SK-N-SH (cell line): ENCODE results near the gene KCNK4. TPM values are rescaled to one million over a fixed set of nuclear protein-coding genes. Genes with fewer than 3 reads are reported as not detected.

ENCODE experiments used
- CTCF ChIA-PET: fragments of 300-600, 350-600 bp; formaldehyde crosslinking; extraction: SDS; loops from one replicate; lab custom pipeline; 2021; lab: Yijun Ruan, JAX
- POLR2A ChIA-PET: fragments of 350-600 bp; sonication (Branson Sonifier 250); formaldehyde crosslinking; extraction: SDS; loops from one replicate; lab custom pipeline; 2020; ENCODE audit warnings: antibody characterized with exemption, inconsistent platforms; lab: Yijun Ruan, JAX
- DNase-seq: peaks from one replicate; pipeline ENCODE4 v3.0.0; 2012
- H2AFZ ChIP-seq: fragments of 200-600 bp; sonication (generic); 2 replicates; pipeline ENCODE4 v1.8.1; 2016; ENCODE audit warnings: antibody characterized with exemption, mild to moderate bottlenecking, low read depth
- H3F3A ChIP-seq: fragments of 200-600 bp; sonication (generic); replicated peaks from 2 replicates; pipeline ENCODE3; 2016; ENCODE audit warnings: antibody characterized with exemption, mild to moderate bottlenecking; ENCODE audit not compliant: insufficient read depth
- H3K27ac ChIP-seq, 2 experiments: fragments of 200-500 bp in 1 of 2; fragments of 200-600 bp in 1 of 2; sonication (Bioruptor generic) in 1 of 2; sonication (generic), shearing (Covaris generic) in 1 of 2; 2 replicates each; pipeline versions ENCODE4 v1.5.1 to v1.6.1; 2014 to 2016; ENCODE audit warnings: low read depth in 2 of 2, inconsistent platforms in 1 of 2, low read length in 1 of 2, mild to moderate bottlenecking in 1 of 2, mixed read lengths in 1 of 2
- H3K27me3 ChIP-seq: fragments of 200-600 bp; sonication (generic), shearing (Covaris generic); 2 replicates; pipeline ENCODE4 v1.6.1; 2016; ENCODE audit warnings: mixed run types; ENCODE audit not compliant: insufficient read depth
- H3K36me3 ChIP-seq, 2 experiments: fragments of 200-500 bp in 1 of 2; fragments of 200-600 bp in 1 of 2; sonication (Bioruptor generic) in 1 of 2; sonication (generic) in 1 of 2; replicated peaks in 1 of 2; 2 replicates each; pipeline versions ENCODE3 to v1.5.1; 2014 to 2016; ENCODE audit warnings: low read length in 1 of 2, mild to moderate bottlenecking in 1 of 2; ENCODE audit not compliant: insufficient read depth in 2 of 2, control insufficient read depth in 1 of 2
- H3K4me1 ChIP-seq, 2 experiments: fragments of 200-500 bp in 1 of 2; fragments of 200-600 bp in 1 of 2; sonication (Bioruptor generic) in 1 of 2; sonication (generic), shearing (Covaris generic) in 1 of 2; 2 replicates each; pipeline versions ENCODE4 v1.5.1 to v1.6.1; 2014 to 2016; ENCODE audit warnings: low read depth in 1 of 2, low read length in 1 of 2, mixed run types in 1 of 2; ENCODE audit not compliant: insufficient read depth in 2 of 2, control insufficient read depth in 1 of 2
- H3K4me2 ChIP-seq: fragments of 200-600 bp; sonication (generic), shearing (Covaris generic); 2 replicates; pipeline ENCODE4 v1.6.1; 2017; ENCODE audit warnings: mixed run types
- H3K4me3 ChIP-seq, 2 experiments: fragments of 200-500 bp in 1 of 2; fragments of 200-600 bp in 1 of 2; sonication (Bioruptor generic) in 1 of 2; sonication (generic), shearing (Covaris generic) in 1 of 2; 2 replicates each; pipeline versions ENCODE4 v1.5.1 to v1.8.1; 2014 to 2016; ENCODE audit warnings: low read depth in 2 of 2, inconsistent platforms in 1 of 2, low read length in 1 of 2, mild to moderate bottlenecking in 1 of 2, mixed read lengths in 1 of 2, moderate library complexity in 1 of 2
- H3K79me2 ChIP-seq: fragments of 200-600 bp; sonication (generic); 2 replicates; pipeline ENCODE4 v1.8.1; 2017; ENCODE audit warnings: mild to moderate bottlenecking; ENCODE audit not compliant: insufficient read depth
- H3K9ac ChIP-seq: fragments of 200-600 bp; sonication (generic); 2 replicates; pipeline ENCODE4 v1.6.1; 2017; ENCODE audit warnings: mixed run types
- H3K9me2 ChIP-seq: fragments of 200-600 bp; sonication (generic); 2 replicates; pipeline ENCODE4 v1.6.1; 2017; ENCODE audit warnings: mixed run types
- H3K9me3 ChIP-seq: fragments of 200-600 bp; sonication (generic); 2 replicates; pipeline ENCODE4 v1.6.1; 2017; ENCODE audit warnings: mixed run types, mild to moderate bottlenecking, moderate library complexity
- H4K20me1 ChIP-seq: fragments of 200-600 bp; sonication (generic); 2 replicates; pipeline ENCODE4 v1.6.1; 2017; ENCODE audit warnings: mild to moderate bottlenecking, mixed run types; ENCODE audit not compliant: insufficient read depth
- EZH2phosphoT487 ChIP-seq: fragments of 200-600 bp; sonication (generic); IDR thresholded peaks from 2 replicates; pipeline ENCODE4 v1.6.1; 2017; ENCODE audit warnings: low read depth, mixed run types, mild to moderate bottlenecking, antibody characterized with exemption, moderate library complexity, borderline replicate concordance
- FOSL2 ChIP-seq: IDR thresholded peaks from 2 replicates; pipeline ENCODE4 v1.4.0; 2012; ENCODE audit warnings: low read depth, mild to moderate bottlenecking, moderate library complexity, borderline replicate concordance
- JUND ChIP-seq: IDR thresholded peaks from 2 replicates; pipeline ENCODE4 v1.4.0; 2012
- MAX ChIP-seq: IDR thresholded peaks from 2 replicates; pipeline ENCODE4 v1.4.0; 2012; ENCODE audit warnings: low read depth
- MEF2A ChIP-seq: IDR thresholded peaks from 2 replicates; pipeline ENCODE4 v1.4.0; 2012; ENCODE audit warnings: low read depth, borderline replicate concordance
- MXI1 ChIP-seq: IDR thresholded peaks from 2 replicates; pipeline ENCODE4 v1.6.1; 2012; ENCODE audit warnings: mild to moderate bottlenecking, low read depth, low read length, improper control_type of control experiment
- RAD21 ChIP-seq: IDR thresholded peaks from 2 replicates; pipeline ENCODE4 v1.6.1; 2012; ENCODE audit warnings: mild to moderate bottlenecking, low read length
- RCOR1 ChIP-seq: fragments of 150-350 bp; IDR thresholded peaks from 2 replicates; pipeline ENCODE4 v1.6.1; 2017; ENCODE audit warnings: antibody characterized with exemption, low read length
- REST ChIP-seq: IDR thresholded peaks from 2 replicates; pipeline ENCODE4 v1.6.1; 2012; ENCODE audit warnings: mild to moderate bottlenecking, low read depth, low read length, moderate library complexity
- RXRA ChIP-seq: IDR thresholded peaks from 2 replicates; pipeline ENCODE4 v1.4.0; 2012; ENCODE audit warnings: low read depth, mild to moderate bottlenecking, borderline replicate concordance
- SIN3A ChIP-seq: IDR thresholded peaks from 2 replicates; pipeline ENCODE4 v1.6.1; 2012; ENCODE audit warnings: low read depth, mild to moderate bottlenecking, low read length, moderate library complexity, borderline replicate concordance
- SMC3 ChIP-seq: IDR thresholded peaks from 2 replicates; pipeline ENCODE4 v1.6.1; 2012; ENCODE audit warnings: low read depth, low read length, improper control_type of control experiment
- TCF12 ChIP-seq: IDR thresholded peaks from 2 replicates; pipeline ENCODE4 v1.4.0; 2012
- USF2 ChIP-seq: fragments of 150-350 bp; IDR thresholded peaks from 2 replicates; pipeline ENCODE4 v1.6.1; 2017; ENCODE audit warnings: antibody characterized with exemption, low read length, low read depth, borderline replicate concordance
- YY1 ChIP-seq: IDR thresholded peaks from 2 replicates; pipeline ENCODE4 v1.4.0; 2012; ENCODE audit warnings: low read depth, mild to moderate bottlenecking
- WGBS: methylation state at CpG from one replicate; pipeline ENCODE4 v1.1.6; 2017; ENCODE audit warnings: low lambda C conversion rate; 5-methylcytosine and 5-hydroxymethylcytosine counted together
- polyA plus RNA-seq, 3 experiments: library from polyadenylated mRNA; depleted of rRNA; stranded (reverse); fragments of >200 nt; gene quantifications; 2 replicates each; pipeline ENCODE4 v1.2.3, GENCODE V29; 2012

Gene KCNK4
- polyA plus RNA-seq, 1 of the 3 experiments (the other 2 are of a cell fraction): 0.16 TPM

GRCh38 chr11:64287676-64288352 lies 3.3 kb upstream of the KCNK4 start:
- Histone ChIP-seq H3K4me1 (peaks cover 8 to 32% of the 10 kb centered on the region in 2 experiments; a peak in 2 of 4 replicates), H3F3A (peaks cover 16% of the 10 kb centered on the region), H3K79me2 (peaks cover 23% of the 10 kb centered on the region), H3K27ac (no peak overlapping the region), H3K27me3 (peaks cover 15% of the 10 kb centered on the region; the same call in 1 of the 2 replicates), H3K4me2 (no peak overlapping the region; the same call in 1 of the 2 replicates), H3K9ac (no peak overlapping the region), H3K9me2 (no peaks in the 10 kb centered on the region), H3K4me3 (no peak overlapping the region), H3K9me3 (no peaks in the 10 kb centered on the region), H3K36me3 (peaks cover 0 to 2% of the 10 kb centered on the region in 2 experiments), H2AFZ (no peak overlapping the region), H4K20me1 (no peaks in the 10 kb centered on the region)
- ChIA-PET CTCF (interaction anchor here (1.0 to 12.2 kb wide), 5 partner anchors 16 to 67 kb away, joined by 3 to 196 read pairs (median 7); partner anchors contain the start of genes CATSPERZ, ESRRA, PRDX5 and TRMT112), POLR2A (no interaction called here)
- no peak for DNase-seq
- TF ChIP-seq SMC3: no peak
- no peak for TF ChIP-seq MEF2A
- no peak for TF ChIP-seq YY1
- no peak for TF ChIP-seq TCF12
- 96% methylated on average over 21 of the region's 33 CpGs for WGBS

- TF ChIP-seq MXI1: no peak
- no peak for TF ChIP-seq RAD21
- TF ChIP-seq TCF12: no peak
- no peak for TF ChIP-seq EZH2phosphoT487
- Histone ChIP-seq H4K20me1 (no peaks in the 10 kb centered on the region), H3K4me3 (no peak overlapping the region), H3K36me3 (no peaks in the 10 kb centered on the region), H3K4me2 (no peak overlapping the region), H3K4me1 (peaks cover 8 to 30% of the 10 kb centered on the region in 2 experiments; a peak in 2 of 4 replicates), H3K9ac (no peak overlapping the region), H2AFZ (no peak overlapping the region), H3K27ac (no peak overlapping the region), H3K9me2 (no peaks in the 10 kb centered on the region), H3F3A (peaks cover 16% of the 10 kb centered on the region), H3K9me3 (no peaks in the 10 kb centered on the region), H3K79me2 (peaks cover 18% of the 10 kb centered on the region), H3K27me3 (peaks cover 15% of the 10 kb centered on the region; the same call in 1 of the 2 replicates)
- ChIA-PET POLR2A (no interaction called here), CTCF (interaction anchor here (2.2 to 12.2 kb wide), 3 partner anchors 15 to 29 kb away, joined by 7 to 196 read pairs (median 43); partner anchors contain the start of genes CATSPERZ, ESRRA, PRDX5 and TRMT112)
- 79% methylated on average over 3 of the region's 9 CpGs for WGBS
- DNase-seq: no peak
Measured at GRCh38 chr11:64288353-64288750, 2.8 kb upstream of the KCNK4 start.

- no peak overlapping the region for H3K4me2 ChIP-seq
- H3K79me2 ChIP-seq: peaks cover 10% of the 10 kb centered on the region
- ChIA-PET POLR2A (interaction anchor here (0.8 kb wide), 1 partner anchor 25 kb away, joined by 3 read pairs; no protein-coding TSS in a partner anchor), CTCF (interaction anchor here (1.1 to 12.2 kb wide), 5 partner anchors 14 to 85 kb away, joined by 3 to 196 read pairs (median 13); partner anchors contain the start of genes CATSPERZ, ESRRA, PLCB3 and PRDX5)
- H3K9me3 ChIP-seq: no peaks in the 10 kb centered on the region
- H3K9me2 ChIP-seq: no peaks in the 10 kb centered on the region
- H3K27ac ChIP-seq: no peak overlapping the region
- peaks cover 15% of the 10 kb centered on the region for H3K27me3 ChIP-seq
- no peaks in the 10 kb centered on the region for H3K36me3 ChIP-seq
- H3K4me1 ChIP-seq: peaks cover 8 to 22% of the 10 kb centered on the region in 2 experiments; a peak in 2 of 4 replicates
- H3K9ac ChIP-seq: no peak overlapping the region
- DNase-seq: no peak
- no peak overlapping the region for H3K4me3 ChIP-seq
- 90% methylated on average over 2 of the region's 13 CpGs for WGBS
- peaks cover 16% of the 10 kb centered on the region for H3F3A ChIP-seq
- no peaks in the 10 kb centered on the region for H4K20me1 ChIP-seq
- no peak overlapping the region for H2AFZ ChIP-seq
- TF ChIP-seq RCOR1 (no peak), MAX (no peak), RXRA (no peak), REST (no peak), SIN3A (no peak), JUND (no peak), FOSL2 (no peak), USF2 (no peak)
Measured at GRCh38 chr11:64289002-64289564, 2.0 kb upstream of the KCNK4 start.
